ENCODE measurements around the gene HOXB8.

DNA sequence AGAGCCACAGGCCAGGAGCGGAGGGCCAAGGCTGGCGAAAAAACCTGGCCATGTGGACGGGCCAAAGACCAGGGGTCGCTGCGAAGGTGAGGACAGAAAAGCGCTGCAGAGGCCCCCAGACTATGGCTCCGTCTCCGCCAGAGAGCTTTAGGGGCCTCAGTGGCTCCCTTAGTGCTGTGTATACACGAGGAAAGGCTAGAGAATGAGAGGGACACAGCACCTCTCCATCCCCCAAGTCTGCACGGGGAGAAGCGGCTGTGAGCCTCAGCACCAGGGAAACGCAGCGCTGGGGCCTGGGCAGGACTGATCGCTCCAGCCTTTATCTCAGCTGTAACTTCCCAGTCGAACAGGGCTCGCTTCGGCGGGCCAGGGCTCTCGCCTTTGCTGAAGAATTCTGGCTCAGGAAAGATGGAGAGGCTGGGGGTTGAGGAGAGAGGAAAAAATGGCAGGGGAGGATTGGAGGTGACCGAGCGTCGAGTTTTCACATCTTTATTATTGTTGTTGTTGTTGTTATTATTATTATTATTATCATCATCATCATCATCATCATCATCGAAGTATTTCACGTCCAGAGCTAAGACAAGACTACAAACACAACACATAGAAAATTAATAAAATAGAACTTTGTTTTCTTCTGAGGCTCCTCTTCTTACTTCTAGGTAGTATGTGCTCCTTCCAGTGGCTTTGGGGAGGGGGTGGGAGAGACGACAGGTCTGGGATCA, 19.7 kb downstream of the HOXB8 start:
- TF ChIP-seq, protein P1, sequence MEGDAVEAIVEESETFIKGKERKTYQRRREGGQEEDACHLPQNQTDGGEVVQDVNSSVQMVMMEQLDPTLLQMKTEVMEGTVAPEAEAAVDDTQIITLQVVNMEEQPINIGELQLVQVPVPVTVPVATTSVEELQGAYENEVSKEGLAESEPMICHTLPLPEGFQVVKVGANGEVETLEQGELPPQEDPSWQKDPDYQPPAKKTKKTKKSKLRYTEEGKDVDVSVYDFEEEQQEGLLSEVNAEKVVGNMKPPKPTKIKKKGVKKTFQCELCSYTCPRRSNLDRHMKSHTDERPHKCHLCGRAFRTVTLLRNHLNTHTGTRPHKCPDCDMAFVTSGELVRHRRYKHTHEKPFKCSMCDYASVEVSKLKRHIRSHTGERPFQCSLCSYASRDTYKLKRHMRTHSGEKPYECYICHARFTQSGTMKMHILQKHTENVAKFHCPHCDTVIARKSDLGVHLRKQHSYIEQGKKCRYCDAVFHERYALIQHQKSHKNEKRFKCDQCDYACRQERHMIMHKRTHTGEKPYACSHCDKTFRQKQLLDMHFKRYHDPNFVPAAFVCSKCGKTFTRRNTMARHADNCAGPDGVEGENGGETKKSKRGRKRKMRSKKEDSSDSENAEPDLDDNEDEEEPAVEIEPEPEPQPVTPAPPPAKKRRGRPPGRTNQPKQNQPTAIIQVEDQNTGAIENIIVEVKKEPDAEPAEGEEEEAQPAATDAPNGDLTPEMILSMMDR (conservative IDR thresholded peaks at IDR 0.05 in 1 of 2, IDR thresholded peaks at IDR 0.05 in 1 of 2; ENCODE audit: low read depth in 1 of 2, low read length in 2 of 2): no peak
- TF ChIP-seq EZH2 (IDR thresholded peaks at IDR 0.05; ENCODE audit: low read length, missing control alignments): no peak

Data from fibroblast of lung (primary cell).